GM23338 (cell line): ENCODE results near the gene GOLGB1. TPM values are rescaled to one million over a fixed set of nuclear protein-coding genes. Genes with fewer than 3 reads are reported as not detected.

Experiments
- ATAC-seq: fragments of 200-7000 bp; cut with Tn5 transposase; 3 replicates; pipeline ENCODE4 v1.9.1; 2020
- DNase-seq: peaks from one replicate; pipeline ENCODE4 v3.0.0-alpha.2; 2015; ENCODE audit warnings: low spot score
- H2AFZ ChIP-seq: fragments of 200-600 bp; sonication (generic); 2 replicates; pipeline ENCODE4 v1.8.0; 2016; ENCODE audit warnings: antibody characterized with exemption, mild to moderate bottlenecking, moderate library complexity
- H3F3A ChIP-seq: fragments of 200-600 bp; sonication (generic); replicated peaks from 2 replicates; pipeline ENCODE4 v1.8.0; 2017; ENCODE audit warnings: antibody characterized with exemption, mixed run types, low read depth
- H3K27ac ChIP-seq: fragments of 200-600 bp; sonication (generic); 2 replicates; pipeline ENCODE4 v1.6.1; 2016; ENCODE audit warnings: low read depth
- H3K27me3 ChIP-seq: fragments of 200-600 bp; sonication (generic); 2 replicates; pipeline ENCODE4 v1.8.0; 2016; ENCODE audit warnings: mild to moderate bottlenecking, mixed run types, moderate library complexity; ENCODE audit not compliant: insufficient read depth
- H3K36me3 ChIP-seq: fragments of 200-600 bp; sonication (generic); 2 replicates; pipeline ENCODE4 v1.8.0; 2016; ENCODE audit warnings: mild to moderate bottlenecking; ENCODE audit not compliant: insufficient read depth
- H3K4me1 ChIP-seq: fragments of 200-600 bp; sonication (generic); 2 replicates; pipeline ENCODE4 v1.8.0; 2016; ENCODE audit warnings: mild to moderate bottlenecking, moderate library complexity; ENCODE audit not compliant: insufficient read depth
- H3K4me2 ChIP-seq: fragments of 200-600 bp; sonication (generic); 2 replicates; pipeline ENCODE4 v1.7.1; 2017; ENCODE audit warnings: mixed run types
- H3K4me3 ChIP-seq: fragments of 200-600 bp; sonication (generic); 2 replicates; pipeline ENCODE4 v1.6.1; 2016; ENCODE audit warnings: mixed run types
- H3K79me2 ChIP-seq: fragments of 200-600 bp; sonication (generic); replicated peaks from 2 replicates; pipeline ENCODE4 v1.8.0; 2017; ENCODE audit warnings: mild to moderate bottlenecking; ENCODE audit not compliant: insufficient read depth
- H3K9me2 ChIP-seq: fragments of 200-600 bp; sonication (generic); 2 replicates; pipeline ENCODE4 v1.8.0; 2017; ENCODE audit not compliant: insufficient read depth
- H4K20me1 ChIP-seq: fragments of 200-600 bp; sonication (generic); replicated peaks from 2 replicates; pipeline ENCODE4 v1.8.0; 2017; ENCODE audit warnings: mild to moderate bottlenecking; ENCODE audit not compliant: insufficient read depth
- H3K27ac Mint-ChIP-seq: 2 replicates; pipeline ENCODE4 v1.8.0; 2020; ENCODE audit warnings: inconsistent platforms, mild to moderate bottlenecking, moderate library complexity, mixed read lengths
- H3K27me3 Mint-ChIP-seq: 3 replicates; pipeline ENCODE4 v1.8.0; 2022; ENCODE audit warnings: low read depth, mild to moderate bottlenecking, moderate library complexity, mixed read lengths, inconsistent platforms; ENCODE audit not compliant: insufficient read depth, poor library complexity
- H3K36me3 Mint-ChIP-seq: 3 replicates; pipeline ENCODE4 v1.8.0; 2021; ENCODE audit warnings: low read depth, mild to moderate bottlenecking, inconsistent platforms, moderate library complexity, mixed read lengths
- H3K4me1 Mint-ChIP-seq: 3 replicates; pipeline ENCODE4 v1.8.0; 2020; ENCODE audit warnings: mild to moderate bottlenecking, inconsistent platforms, mixed read lengths
- H3K4me3 Mint-ChIP-seq: 3 replicates; pipeline ENCODE4 v1.8.0; 2021; ENCODE audit warnings: moderate library complexity, mild to moderate bottlenecking, inconsistent platforms, mixed read lengths
- H3K9me3 Mint-ChIP-seq: 3 replicates; pipeline ENCODE4 v1.8.0; 2020; ENCODE audit warnings: moderate library complexity, mild to moderate bottlenecking, inconsistent platforms, mixed read lengths
- CREB1 ChIP-seq: fragments of 250-450 bp; sonication (Bioruptor Pico); IDR thresholded peaks from 2 replicates; pipeline ENCODE4 v1.5.0; 2020; ENCODE audit warnings: low read depth, mild to moderate bottlenecking, moderate library complexity
- ETS1 ChIP-seq: IDR thresholded peaks from 2 replicates; pipeline ENCODE4 v1.6.1; 2016; ENCODE audit warnings: antibody characterized with exemption
- EZH2 ChIP-seq: fragments of 200-600 bp; sonication (generic); IDR thresholded peaks from one replicate; pipeline ENCODE4 v1.8.0; 2017; ENCODE audit warnings: antibody characterized with exemption, mild to moderate bottlenecking, low read depth; ENCODE audit not compliant: unreplicated experiment
- EZH2phosphoT487 ChIP-seq: fragments of 200-600 bp; sonication (generic); IDR thresholded peaks from one replicate; pipeline ENCODE4 v1.8.1; 2018; ENCODE audit warnings: antibody characterized with exemption; ENCODE audit not compliant: unreplicated experiment
- JUNB ChIP-seq: IDR thresholded peaks from one replicate; pipeline ENCODE4 v1.6.1; 2016; ENCODE audit warnings: antibody characterized with exemption; ENCODE audit not compliant: unreplicated experiment
- NANOG ChIP-seq: IDR thresholded peaks from 2 replicates; pipeline ENCODE4 v1.6.1; 2016; ENCODE audit warnings: antibody characterized with exemption, borderline replicate concordance
- POLR2AphosphoS5 ChIP-seq: IDR thresholded peaks from 2 replicates; pipeline ENCODE4 v1.6.1; 2016; ENCODE audit warnings: antibody characterized with exemption, low read depth
- REST ChIP-seq: IDR thresholded peaks from one replicate; pipeline ENCODE4 v1.6.1; 2018; ENCODE audit warnings: antibody characterized with exemption; ENCODE audit not compliant: unreplicated experiment
- STAT1 ChIP-seq: IDR thresholded peaks from one replicate; pipeline ENCODE4 v1.6.1; 2016; ENCODE audit warnings: antibody characterized with exemption; ENCODE audit not compliant: unreplicated experiment
- ZNF114 ChIP-seq: fragments of 250-450 bp; sonication (Bioruptor Pico); IDR thresholded peaks from 2 replicates; pipeline ENCODE4 v1.5.0; 2020; ENCODE audit warnings: mild to moderate bottlenecking, moderate library complexity
- ZNF331 ChIP-seq: fragments of 250-450 bp; sonication (Bioruptor Pico); IDR thresholded peaks from 2 replicates; pipeline ENCODE4 v1.5.0; 2020; ENCODE audit warnings: low read depth, mild to moderate bottlenecking, moderate library complexity
- polyA plus RNA-seq: library from polyadenylated mRNA; unstranded; fragments of >200 nt; fragmentation: Nextera tagmentation; extraction: Ambion mirVana; gene quantifications from 2 replicates; pipeline ENCODE4 v1.2.1, GENCODE V29; 2016
- total RNA-seq: library from RNA; depleted of rRNA; stranded (reverse); fragments of >200 nt; shearing (Covaris generic); gene quantifications from 2 replicates; pipeline ENCODE4 v1.2.3, GENCODE V29; 2014
- TF ChIP-seq, protein P1 (sequence below), 2 experiments: fragments of 200-600 bp in 1 of 2; sonication (generic) in 1 of 2; conservative IDR thresholded peaks; 2 replicates each; pipeline versions ENCODE4 v1.5.1 to v1.6.1; 2016 to 2017; ENCODE audit warnings: antibody characterized with exemption in 2 of 2, low read depth in 2 of 2, mild to moderate bottlenecking in 2 of 2, moderate library complexity in 1 of 2

GOLGB1 gene
- total and polyA plus RNA-seq, 2 experiments from 2014 or later = 34.5 to 56.8 TPM

GRCh38 chr3:121736112-121736511 lies 13.4 kb downstream of the GOLGB1 start (continued):
- TF ChIP-seq JUNB (no peak), NANOG (no peak), STAT1 (no peak), ZNF114 (CRISPR knock-in tag) (no peak), ETS1 (no peak), REST (no peak), EZH2 (no peak), CREB1 (no peak), ZNF331 (no peak)
- TF ChIP-seq, protein P1, sequence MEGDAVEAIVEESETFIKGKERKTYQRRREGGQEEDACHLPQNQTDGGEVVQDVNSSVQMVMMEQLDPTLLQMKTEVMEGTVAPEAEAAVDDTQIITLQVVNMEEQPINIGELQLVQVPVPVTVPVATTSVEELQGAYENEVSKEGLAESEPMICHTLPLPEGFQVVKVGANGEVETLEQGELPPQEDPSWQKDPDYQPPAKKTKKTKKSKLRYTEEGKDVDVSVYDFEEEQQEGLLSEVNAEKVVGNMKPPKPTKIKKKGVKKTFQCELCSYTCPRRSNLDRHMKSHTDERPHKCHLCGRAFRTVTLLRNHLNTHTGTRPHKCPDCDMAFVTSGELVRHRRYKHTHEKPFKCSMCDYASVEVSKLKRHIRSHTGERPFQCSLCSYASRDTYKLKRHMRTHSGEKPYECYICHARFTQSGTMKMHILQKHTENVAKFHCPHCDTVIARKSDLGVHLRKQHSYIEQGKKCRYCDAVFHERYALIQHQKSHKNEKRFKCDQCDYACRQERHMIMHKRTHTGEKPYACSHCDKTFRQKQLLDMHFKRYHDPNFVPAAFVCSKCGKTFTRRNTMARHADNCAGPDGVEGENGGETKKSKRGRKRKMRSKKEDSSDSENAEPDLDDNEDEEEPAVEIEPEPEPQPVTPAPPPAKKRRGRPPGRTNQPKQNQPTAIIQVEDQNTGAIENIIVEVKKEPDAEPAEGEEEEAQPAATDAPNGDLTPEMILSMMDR (conservative IDR thresholded peaks at IDR 0.05; ENCODE audit: low read depth in 2 of 2) = no peak

DNA sequence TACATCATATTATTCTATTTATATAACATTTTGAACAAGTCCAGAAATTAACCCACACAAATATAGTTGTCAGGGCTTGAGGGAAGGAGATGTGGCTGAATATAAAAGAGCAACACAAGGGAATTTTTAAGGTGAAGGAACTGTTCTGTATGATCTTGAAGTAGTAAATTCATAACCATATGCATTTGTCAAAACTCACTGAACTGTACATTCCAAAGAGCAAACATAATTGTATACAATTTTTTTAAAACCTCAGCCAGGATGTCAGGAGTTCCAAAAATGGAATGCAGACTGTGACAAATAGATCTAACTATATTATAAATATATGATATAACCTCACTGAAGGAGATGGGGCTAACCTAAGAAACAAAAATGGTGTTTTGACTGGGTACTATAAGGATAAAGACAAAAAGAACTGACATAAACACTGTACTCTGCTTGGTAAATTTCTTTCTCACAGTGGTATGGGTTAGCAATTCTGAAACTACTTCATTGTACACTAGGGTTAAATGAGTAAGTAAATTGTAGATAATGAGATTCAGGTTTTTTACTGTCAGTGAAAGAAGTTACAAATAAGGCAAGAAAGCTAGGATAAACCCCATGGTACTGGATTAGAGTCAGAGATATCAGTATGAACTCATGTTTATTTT lies 14.4 kb downstream of the GOLGB1 start:
- Histone ChIP-seq H3K27me3 (no peaks in the 10 kb centered on the region), H2AFZ (no peak overlapping the region), H3K36me3 (no peaks in the 10 kb centered on the region), H3K9me2 (no peaks in the 10 kb centered on the region), H3K4me3 (no peak overlapping the region), H3K27ac (no peak overlapping the region), H3K79me2 (peaks cover 73% of the 10 kb centered on the region), H3K4me2 (no peak overlapping the region), H4K20me1 (no peaks in the 10 kb centered on the region), H3F3A (no peaks in the 10 kb centered on the region), H3K4me1 (no peaks in the 10 kb centered on the region)
- Mint-ChIP-seq H3K9me3 (no peaks in the 10 kb centered on the region), H3K4me3 (no peak overlapping the region), H3K27ac (no peak overlapping the region), H3K27me3 (no peaks in the 10 kb centered on the region), H3K4me1 (peaks cover 22% of the 10 kb centered on the region), H3K36me3 (no peaks in the 10 kb centered on the region)
- no peak for DNase-seq
- ATAC-seq = no peak
- no peak for TF ChIP-seq EZH2phosphoT487
- TF ChIP-seq, protein P1 (conservative IDR thresholded peaks at IDR 0.05; ENCODE audit: low read depth in 2 of 2) = no peak
- TF ChIP-seq EZH2 = no peak
- TF ChIP-seq POLR2AphosphoS5 = no peak
- TF ChIP-seq CREB1 = no peak
- no peak for TF ChIP-seq REST
- no peak for TF ChIP-seq ETS1
- TF ChIP-seq ZNF114 (CRISPR knock-in tag) = no peak
